AG08395 (cell line): ENCODE measurements around the gene SHISA9.

Source experiments
- DNase-seq: peaks from one replicate; pipeline ENCODE4 v3.0.0; 2012; ENCODE audit warnings: mixed read lengths, low spot score

The SHISA9 gene

DNA sequence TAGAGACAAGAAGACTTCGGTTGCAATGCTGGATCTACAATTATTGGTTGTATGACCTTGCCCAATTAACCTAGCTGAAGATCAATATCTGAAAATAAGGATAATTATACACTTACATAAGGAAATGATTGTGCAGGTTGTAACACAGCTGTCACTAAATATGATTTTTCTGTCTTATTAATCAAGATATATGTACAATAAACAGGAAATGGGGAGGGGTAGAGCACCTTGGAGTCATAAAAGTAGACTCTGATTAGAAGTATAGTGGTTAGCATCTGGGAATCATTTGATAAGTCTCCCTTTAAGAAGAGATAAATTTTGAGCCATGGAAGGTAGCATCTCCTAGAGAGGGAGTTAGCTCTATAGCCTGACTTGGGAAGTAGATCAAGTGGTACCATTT is 369.2 kb downstream of the SHISA9 start:
- no peak for DNase-seq

DNA sequence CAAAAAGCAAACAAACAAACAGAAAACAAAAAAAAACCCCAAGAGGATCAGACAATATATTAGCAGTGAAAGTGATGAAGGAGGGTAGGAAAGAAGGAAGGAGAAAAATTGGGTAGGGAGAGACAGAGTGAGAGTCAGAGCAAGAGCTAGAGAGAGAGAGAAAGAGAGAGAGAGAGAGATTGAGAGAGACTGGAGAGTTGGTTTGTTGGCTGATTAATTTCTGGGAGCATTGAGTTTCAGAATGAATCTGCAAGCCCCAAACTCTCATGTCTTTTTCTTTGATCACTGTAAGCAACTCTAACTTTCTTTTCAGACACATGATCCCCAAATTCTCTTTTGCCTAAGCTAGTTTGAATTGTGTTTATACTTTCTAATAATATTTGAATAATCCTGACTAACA is 388.1 kb downstream of the SHISA9 start:
- DNase-seq = no peak
